Gastroesophageal sphincter (tissue), 4 donors: Measurements from ENCODE around the gene A1BG. TPM values are rescaled to one million over a fixed set of nuclear protein-coding genes. Genes with fewer than 3 reads are reported as not detected.

Source experiments
- ATAC-seq: fragments of 150-250 bp; one replicate; pipeline ENCODE4 v1.9.1; 2016; ENCODE audit warnings: mild to moderate bottlenecking, moderate library complexity
- H3K27ac ChIP-seq, 4 donors: fragments of 200-600 bp; sonication (generic) in 3 of 4; 1 replicate in 3 of 4; 2 replicates in 1 of 4; pipeline ENCODE4 v1.5.1; 2016 to 2019
- H3K27me3 ChIP-seq: fragments of 200-600 bp; sonication (generic); one replicate; pipeline ENCODE4 v1.5.1; 2019
- H3K36me3 ChIP-seq, 2 donors: fragments of 200-600 bp; sonication (generic); one replicate each; pipeline ENCODE4 v1.5.1; 2019; ENCODE audit warnings: control low read depth in 1 of 2
- H3K4me1 ChIP-seq, 3 donors: fragments of 200-600 bp; sonication (generic); 1 replicate in 2 of 3; 2 replicates in 1 of 3; pipeline ENCODE4 v1.5.1; 2016 to 2019; ENCODE audit warnings: control low read depth in 2 of 3
- H3K4me3 ChIP-seq, 2 donors: fragments of 200-600 bp; sonication (generic); one replicate each; pipeline ENCODE4 v1.5.1; 2019; ENCODE audit warnings: mild to moderate bottlenecking in 1 of 2, moderate library complexity in 1 of 2
- H3K9me3 ChIP-seq, 3 donors: fragments of 200-600 bp; sonication (generic); one replicate each; pipeline ENCODE4 v1.5.1; 2017 to 2019; ENCODE audit warnings: control low read depth in 2 of 3
- CTCF ChIP-seq, 4 experiments: fragments of 200-600 bp in 2 of 4; fragments of 450-650 bp in 2 of 4; sonication (generic) in 1 of 4; IDR thresholded peaks; one replicate each; pipeline ENCODE4 v1.5.1; 2017 to 2019; ENCODE audit warnings: antibody characterized with exemption in 4 of 4, mild to moderate bottlenecking in 2 of 4, moderate library complexity in 2 of 4
- EP300 ChIP-seq: sonication (generic); formaldehyde crosslinking; IDR thresholded peaks from one replicate; pipeline ENCODE4 v1.6.1; 2017; ENCODE audit warnings: antibody characterized with exemption, mild to moderate bottlenecking
- POLR2A ChIP-seq, 2 donors: fragments of 450-650 bp; IDR thresholded peaks; one replicate each; pipeline ENCODE4 v1.6.1; 2017; ENCODE audit warnings: antibody characterized with exemption in 2 of 2, mild to moderate bottlenecking in 2 of 2, moderate library complexity in 1 of 2
- POLR2AphosphoS5 ChIP-seq: sonication (generic); formaldehyde crosslinking; IDR thresholded peaks from one replicate; pipeline ENCODE4 v1.6.1; 2017; ENCODE audit warnings: antibody characterized with exemption
- WGBS, 2 donors: methylation state at CpG; one replicate each; pipeline ENCODE4 v1.1.5; 2018; ENCODE audit warnings: low coverage in 1 of 2; 5-methylcytosine and 5-hydroxymethylcytosine counted together
- total RNA-seq, 4 donors: library from RNA; depleted of rRNA; stranded (reverse); fragments of >200 nt; gene quantifications; one replicate each; pipeline ENCODE4 v1.1.0, GENCODE V29; 2016

The A1BG gene
- total RNA-seq: 10 to 100 TPM in 1 of 4 donors, 1 to 10 TPM in 3; 2.3 to 20.7 (median 7.5) TPM

GRCh38 chr19:58352760-58353671 lies at the start of gene A1BG:
TSS of gene A1BG (minus strand) at chr19:58353492. CDS start at chr19:58353437, 55 bp downstream.
- peaks cover 0 to 9% (median 0%) of the 10 kb centered on the region in 3 donors for H3K9me3 ChIP-seq
- H3K4me1 ChIP-seq: peaks cover 0 to 44% (median 5%) of the 10 kb centered on the region in 3 donors
- ATAC-seq: no peak
- peaks cover 0 to 16% of the 10 kb centered on the region in 2 donors for H3K36me3 ChIP-seq
- peaks cover 98% of the 10 kb centered on the region for H3K27me3 ChIP-seq
- TF ChIP-seq POLR2AphosphoS5 (no peak), EP300 (no peak), POLR2A (IDR thresholded peaks at IDR 0.05) (no peak), CTCF (IDR thresholded peaks at IDR 0.05) (no peak)
- H3K27ac ChIP-seq: no peak within 1 kb of the TSS
- 87% methylated on average over 3 of the region's 26 CpGs; no CpG with 5 or more reads in 1 of the 2 donors for WGBS, 2 donors
- H3K4me3 ChIP-seq: no peak within 1 kb of the TSS

GRCh38 chr19:58401840-58402421 lies 48.6 kb upstream of the A1BG start:
- TF ChIP-seq EP300 (no peak), CTCF (IDR thresholded peaks at IDR 0.05) (peak in 1 of 4 experiments; percentile 13)
- 29 to 30% methylated on average over 4 to 13 of the region's 23 CpGs for WGBS, 2 donors
- ATAC-seq: no peak
- Histone ChIP-seq H3K9me3 (no peaks in the 10 kb centered on the region), H3K27me3 (peaks cover 19% of the 10 kb centered on the region), H3K4me3 (peak overlapping the region; percentile 34 to 56), H3K27ac (peak overlapping the region in 3 of 4 donors; percentile 66 to 82 (median 73)), H3K4me1 (peaks cover 0 to 28% (median 8%) of the 10 kb centered on the region in 3 donors), H3K36me3 (no peaks in the 10 kb centered on the region)

GRCh38 chr19:58400916-58401839 lies 47.9 kb upstream of the A1BG start:
- Histone ChIP-seq H3K36me3 (no peaks in the 10 kb centered on the region), H3K27me3 (peaks cover 25% of the 10 kb centered on the region), H3K27ac (peak overlapping the region in 3 of 4 donors; percentile 66 to 82 (median 73)), H3K4me1 (peaks cover 0 to 32% (median 8%) of the 10 kb centered on the region in 3 donors), H3K9me3 (no peaks in the 10 kb centered on the region), H3K4me3 (peak overlapping the region; percentile 34 to 56)
- TF ChIP-seq EP300 (no peak), CTCF (IDR thresholded peaks at IDR 0.05) (peak in 1 of 4 experiments; percentile 22), POLR2A (IDR thresholded peaks at IDR 0.05) (peak in 1 of 2 donors; percentile 44), POLR2AphosphoS5 (peak; percentile 58)
- peak; percentile 100 for ATAC-seq
- WGBS, 2 donors: 0% methylated on average over 19 of the region's 80 CpGs; no CpG with 5 or more reads in 1 of the 2 donors

- Histone ChIP-seq H3K36me3 (peaks cover 0 to 1% of the 10 kb centered on the region in 2 donors), H3K9me3 (no peaks in the 10 kb centered on the region), H3K27me3 (peaks cover 33% of the 10 kb centered on the region), H3K4me1 (peaks cover 0 to 40% (median 11%) of the 10 kb centered on the region in 3 donors), H3K4me3 (peak overlapping the region; percentile 18 to 56), H3K27ac (peak overlapping the region in 3 of 4 donors; percentile 55 to 73 (median 60))
- WGBS, 2 donors: 50 to 57% methylated on average over 4 to 7 of the region's 18 CpGs
- no peak for ATAC-seq
- TF ChIP-seq POLR2A (IDR thresholded peaks at IDR 0.05) (no peak), CTCF (IDR thresholded peaks at IDR 0.05) (no peak), EP300 (no peak), POLR2AphosphoS5 (no peak)
These were observed 47.1 kb upstream of the A1BG start for GRCh38 chr19:58400316-58400915.
